ENCODE data around the gene CR1L.
"Not testable (repeated sequence)": the region's sequence is repeated elsewhere in the genome, so short reads cannot be mapped to it uniquely, and the experiment has no call there.

CR1L gene

GRCh38 chr1:207644852-207645634 lies at the start of gene CR1L:
TSS of gene CR1L (plus strand) at chr1:207645133. CDS start at chr1:207645234, 101 bp downstream.
- FAIRE-seq = no peak

GRCh38 chr1:207603777-207604176 lies 41.2 kb upstream of the CR1L start:
- FAIRE-seq = no peak

GRCh38 chr1:207605444-207606361 lies 39.2 kb upstream of the CR1L start:
- no peak for FAIRE-seq

- no peak for FAIRE-seq
Measured at GRCh38 chr1:207606362-207606755, 38.6 kb upstream of the CR1L start.

- FAIRE-seq = no peak
Measured at GRCh38 chr1:207612762-207613161, 32.2 kb upstream of the CR1L start.

GRCh38 chr1:207619871-207620542 lies 24.9 kb upstream of the CR1L start:
- FAIRE-seq = no peak

- FAIRE-seq = no peak
Measured at GRCh38 chr1:207620543-207620893, 24.4 kb upstream of the CR1L start.

GRCh38 chr1:207625504-207626071 lies 19.3 kb upstream of the CR1L start:
- FAIRE-seq = not testable (repeated sequence)

- no peak for FAIRE-seq
Measured at GRCh38 chr1:207626972-207627337, 18.0 kb upstream of the CR1L start.

GRCh38 chr1:207627496-207627895 lies 17.4 kb upstream of the CR1L start:
- no peak for FAIRE-seq

GRCh38 chr1:207628776-207629175 lies 16.2 kb upstream of the CR1L start:
- no peak for FAIRE-seq

- no peak for FAIRE-seq
Measured at GRCh38 chr1:207631137-207631536, 13.8 kb upstream of the CR1L start.

- FAIRE-seq = no peak
Measured at GRCh38 chr1:207633226-207633625, 11.7 kb upstream of the CR1L start.

- not testable (repeated sequence) for FAIRE-seq
Measured at GRCh38 chr1:207633699-207634289, 11.1 kb upstream of the CR1L start.

- FAIRE-seq = not testable (repeated sequence)
Measured at GRCh38 chr1:207634293-207634692, 10.6 kb upstream of the CR1L start.

- not testable (repeated sequence) for FAIRE-seq
Measured at GRCh38 chr1:207635569-207636186, 9.3 kb upstream of the CR1L start.

GRCh38 chr1:207638487-207639145 lies 6.3 kb upstream of the CR1L start:
- FAIRE-seq = not testable (repeated sequence)

GRCh38 chr1:207639362-207639761 lies 5.6 kb upstream of the CR1L start:
- FAIRE-seq = not testable (repeated sequence)

GRCh38 chr1:207644166-207644851 lies 624 bp upstream of the CR1L start:
- FAIRE-seq = no peak

- no peak for FAIRE-seq
Measured at GRCh38 chr1:207645635-207646081, 725 bp downstream of the CR1L start.

- no peak for FAIRE-seq
Measured at GRCh38 chr1:207646171-207646570, 1.2 kb downstream of the CR1L start.

Measured in G401.6 (cell line).